ENCODE measurements around the gene RBM5.
A peak's percentile ranks its signal among the peaks of the same experiment; 100 is the strongest.

Gene RBM5

GRCh38 chr3:50164481-50164880 lies 75.8 kb downstream of the RBM5 start:
- peak overlapping the region; percentile 75 for H3K27ac ChIP-seq
- no peak for TF ChIP-seq CTCF (conservative IDR thresholded peaks at IDR 0.05)

- TF ChIP-seq CTCF (conservative IDR thresholded peaks at IDR 0.05): no peak
- H3K27ac ChIP-seq: peak overlapping the region; percentile 75
Observed at GRCh38 chr3:50164984-50165909, 76.5 kb downstream of the RBM5 start.

GRCh38 chr3:50165910-50166538 lies 77.3 kb downstream of the RBM5 start:
- peak overlapping the region; percentile 75 for H3K27ac ChIP-seq
- no peak for TF ChIP-seq CTCF (conservative IDR thresholded peaks at IDR 0.05)

- no peak for TF ChIP-seq CTCF (conservative IDR thresholded peaks at IDR 0.05)
- peak overlapping the region; percentile 75; the same call in 1 of the 2 replicates for H3K27ac ChIP-seq
Observed at GRCh38 chr3:50166620-50167019, 77.9 kb downstream of the RBM5 start.

GRCh38 chr3:50167069-50167840 lies 78.5 kb downstream of the RBM5 start:
- peak overlapping the region; percentile 75; the same call in 1 of the 2 replicates for H3K27ac ChIP-seq
- TF ChIP-seq CTCF (conservative IDR thresholded peaks at IDR 0.05): no peak

GRCh38 chr3:50167841-50168209 lies 79.1 kb downstream of the RBM5 start:
- H3K27ac ChIP-seq: peak overlapping the region; percentile 75; the same call in 1 of the 2 replicates
- TF ChIP-seq CTCF (conservative IDR thresholded peaks at IDR 0.05): no peak

GRCh38 chr3:50168388-50168787 lies 79.7 kb downstream of the RBM5 start:
- TF ChIP-seq CTCF (conservative IDR thresholded peaks at IDR 0.05): no peak
- no peak overlapping the region; the same call in 1 of the 2 replicates for H3K27ac ChIP-seq
